ENCODE results near the gene LRRC39.

GRCh38 chr1:100177295-100178041, 588 bp downstream of the LRRC39 start:
- TF ChIP-seq CTCF (IDR thresholded peaks at IDR 0.05) (no peak), POLR2A (IDR thresholded peaks at IDR 0.05) (no peak), POLR2AphosphoS5 (IDR thresholded peaks at IDR 0.05) (no peak)

Data from breast epithelium (tissue), 3 donors.